Measurements from ENCODE around the gene URB1.

The URB1 gene

DNA sequence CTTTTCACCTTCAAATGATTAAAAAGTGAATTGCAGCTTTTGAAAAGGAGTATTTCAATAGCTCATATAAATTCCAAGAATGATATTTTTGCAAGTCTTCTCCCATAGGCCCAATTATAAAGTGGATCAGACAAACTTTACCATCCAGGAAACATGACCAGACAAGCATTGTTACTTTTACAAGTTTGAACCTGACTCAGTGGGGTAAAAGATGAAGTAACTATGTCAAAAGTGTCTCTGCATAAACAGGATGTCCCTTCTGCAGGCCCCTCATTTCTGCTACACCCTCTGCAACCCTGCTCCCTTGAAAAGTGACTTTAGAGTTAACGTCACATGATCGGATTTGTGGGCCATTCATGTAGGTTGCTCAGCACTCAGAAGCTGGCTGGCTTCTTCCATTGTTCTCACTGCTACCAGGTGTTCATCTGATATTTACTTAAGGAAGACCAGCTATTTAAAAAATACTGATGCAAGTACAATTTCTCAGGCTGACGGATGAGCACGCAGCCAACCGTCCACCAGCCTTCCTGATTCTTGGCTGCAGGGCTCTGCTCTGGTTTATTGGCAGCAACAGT is 32.3 kb downstream of the URB1 start:
- no peak overlapping the region for H3K9ac ChIP-seq (ENCODE audit: low read length)
- H3F3A ChIP-seq (ENCODE audit: insufficient read depth, low read length) = no peaks in the 10 kb centered on the region
- H3K27ac ChIP-seq (ENCODE audit: low read depth, low read length, poor library complexity, severe bottlenecking) = no peak overlapping the region
- no peak overlapping the region for H3K4me3 ChIP-seq (ENCODE audit: low read depth, low read length, poor library complexity, severe bottlenecking)
- H3K4me1 ChIP-seq (ENCODE audit: insufficient read depth, low read length, severe bottlenecking) = no peaks in the 10 kb centered on the region
- peaks cover 95% of the 10 kb centered on the region for H3K36me3 ChIP-seq (ENCODE audit: insufficient read depth, low read length)
- H3K27me3 ChIP-seq (ENCODE audit: insufficient read depth, low read length) = no peaks in the 10 kb centered on the region
- no peak overlapping the region for H3K4me2 ChIP-seq (ENCODE audit: low read length)
- H3K9me2 ChIP-seq (ENCODE audit: low read depth, low read length) = no peaks in the 10 kb centered on the region
- H3K9me3 ChIP-seq (ENCODE audit: low read length) = no peaks in the 10 kb centered on the region
- no peak overlapping the region for H2AFZ ChIP-seq (ENCODE audit: low read length)
- TF ChIP-seq, protein P1, sequence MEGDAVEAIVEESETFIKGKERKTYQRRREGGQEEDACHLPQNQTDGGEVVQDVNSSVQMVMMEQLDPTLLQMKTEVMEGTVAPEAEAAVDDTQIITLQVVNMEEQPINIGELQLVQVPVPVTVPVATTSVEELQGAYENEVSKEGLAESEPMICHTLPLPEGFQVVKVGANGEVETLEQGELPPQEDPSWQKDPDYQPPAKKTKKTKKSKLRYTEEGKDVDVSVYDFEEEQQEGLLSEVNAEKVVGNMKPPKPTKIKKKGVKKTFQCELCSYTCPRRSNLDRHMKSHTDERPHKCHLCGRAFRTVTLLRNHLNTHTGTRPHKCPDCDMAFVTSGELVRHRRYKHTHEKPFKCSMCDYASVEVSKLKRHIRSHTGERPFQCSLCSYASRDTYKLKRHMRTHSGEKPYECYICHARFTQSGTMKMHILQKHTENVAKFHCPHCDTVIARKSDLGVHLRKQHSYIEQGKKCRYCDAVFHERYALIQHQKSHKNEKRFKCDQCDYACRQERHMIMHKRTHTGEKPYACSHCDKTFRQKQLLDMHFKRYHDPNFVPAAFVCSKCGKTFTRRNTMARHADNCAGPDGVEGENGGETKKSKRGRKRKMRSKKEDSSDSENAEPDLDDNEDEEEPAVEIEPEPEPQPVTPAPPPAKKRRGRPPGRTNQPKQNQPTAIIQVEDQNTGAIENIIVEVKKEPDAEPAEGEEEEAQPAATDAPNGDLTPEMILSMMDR (IDR thresholded peaks at IDR 0.05; ENCODE audit: low read length) = no peak
- no peak for TF ChIP-seq EZH2 (IDR thresholded peaks at IDR 0.05; ENCODE audit: borderline replicate concordance, low read length)
- no peaks in the 10 kb centered on the region for H4K20me1 ChIP-seq (ENCODE audit: insufficient read depth, low read length)
- H3K79me2 ChIP-seq (ENCODE audit: insufficient read depth, low read length) = no peaks in the 10 kb centered on the region

- TF ChIP-seq EZH2 (IDR thresholded peaks at IDR 0.05; ENCODE audit: borderline replicate concordance, low read length) = no peak
- TF ChIP-seq, protein P1 (IDR thresholded peaks at IDR 0.05; ENCODE audit: low read length) = no peak; the same call in 1 of the 2 replicates
- peaks cover 98% of the 10 kb centered on the region for H3K36me3 ChIP-seq (ENCODE audit: insufficient read depth, low read length)
Observed at GRCh38 chr21:32359719-32360260, 33.0 kb downstream of the URB1 start.

GRCh38 chr21:32356874-32357395 is 35.9 kb downstream of the URB1 start:
- H3K9ac ChIP-seq (ENCODE audit: low read length) = no peak overlapping the region
- H3K79me2 ChIP-seq (ENCODE audit: insufficient read depth, low read length) = no peaks in the 10 kb centered on the region
- no peak for TF ChIP-seq EZH2 (IDR thresholded peaks at IDR 0.05; ENCODE audit: borderline replicate concordance, low read length)
- TF ChIP-seq, protein P1 (IDR thresholded peaks at IDR 0.05; ENCODE audit: low read length) = no peak
- H3K9me3 ChIP-seq (ENCODE audit: low read length) = no peaks in the 10 kb centered on the region
- H3K27ac ChIP-seq (ENCODE audit: low read depth, low read length, poor library complexity, severe bottlenecking) = no peak overlapping the region
- H4K20me1 ChIP-seq (ENCODE audit: insufficient read depth, low read length) = no peaks in the 10 kb centered on the region
- H3K4me1 ChIP-seq (ENCODE audit: insufficient read depth, low read length, severe bottlenecking) = no peaks in the 10 kb centered on the region
- no peaks in the 10 kb centered on the region for H3K9me2 ChIP-seq (ENCODE audit: low read depth, low read length)
- H3F3A ChIP-seq (ENCODE audit: insufficient read depth, low read length) = no peaks in the 10 kb centered on the region
- no peak overlapping the region for H2AFZ ChIP-seq (ENCODE audit: low read length)
- H3K4me3 ChIP-seq (ENCODE audit: low read depth, low read length, poor library complexity, severe bottlenecking) = no peak overlapping the region
- H3K36me3 ChIP-seq (ENCODE audit: insufficient read depth, low read length) = peaks cover 99% of the 10 kb centered on the region
- H3K27me3 ChIP-seq (ENCODE audit: insufficient read depth, low read length) = no peaks in the 10 kb centered on the region
- no peak overlapping the region for H3K4me2 ChIP-seq (ENCODE audit: low read length)

More at GRCh38 chr21:32359719-32360260, 33.0 kb downstream of the URB1 start:
- H3K9me3 ChIP-seq (ENCODE audit: low read length) = no peaks in the 10 kb centered on the region
- H2AFZ ChIP-seq (ENCODE audit: low read length) = no peak overlapping the region
- H3K4me1 ChIP-seq (ENCODE audit: insufficient read depth, low read length, severe bottlenecking) = no peaks in the 10 kb centered on the region
- H4K20me1 ChIP-seq (ENCODE audit: insufficient read depth, low read length) = no peaks in the 10 kb centered on the region
- no peaks in the 10 kb centered on the region for H3K9me2 ChIP-seq (ENCODE audit: low read depth, low read length)
- no peaks in the 10 kb centered on the region for H3K27me3 ChIP-seq (ENCODE audit: insufficient read depth, low read length)
- H3K79me2 ChIP-seq (ENCODE audit: insufficient read depth, low read length) = no peaks in the 10 kb centered on the region
- no peak overlapping the region for H3K27ac ChIP-seq (ENCODE audit: low read depth, low read length, poor library complexity, severe bottlenecking)
- H3K9ac ChIP-seq (ENCODE audit: low read length) = no peak overlapping the region
- H3K4me2 ChIP-seq (ENCODE audit: low read length) = no peak overlapping the region
- no peaks in the 10 kb centered on the region for H3F3A ChIP-seq (ENCODE audit: insufficient read depth, low read length)
- H3K4me3 ChIP-seq (ENCODE audit: low read depth, low read length, poor library complexity, severe bottlenecking) = no peak overlapping the region
